Measurements from ENCODE around the gene RANBP9. TPM values are rescaled to one million over a fixed set of nuclear protein-coding genes. Genes with fewer than 3 reads are reported as not detected.

Gene RANBP9
- total RNA-seq, 4 donors from 2014 or later, result 26.2 to 49.5 (median 31.3) TPM

GRCh38 chr6:13716955-13717295 is 5.3 kb upstream of the RANBP9 start:
- Histone ChIP-seq H3K27me3 (no peaks in the 10 kb centered on the region), H3K36me3 (no peaks in the 10 kb centered on the region), H3K4me3 (no peak overlapping the region), H3K9me3 (no peaks in the 10 kb centered on the region), H3K4me1 (peaks cover 0 to 7% (median 0%) of the 10 kb centered on the region in 4 donors), H3K27ac (no peak overlapping the region)
- no peak for TF ChIP-seq POLR2A (IDR thresholded peaks at IDR 0.05)
- TF ChIP-seq CTCF (IDR thresholded peaks at IDR 0.05), result no peak
- DNase-seq, result no peak

- TF ChIP-seq POLR2A (IDR thresholded peaks at IDR 0.05) (no peak), CTCF (IDR thresholded peaks at IDR 0.05) (no peak)
- no peaks in the 10 kb centered on the region for H3K9me3 ChIP-seq
- no peak overlapping the region for H3K27ac ChIP-seq
- no peaks in the 10 kb centered on the region for H3K27me3 ChIP-seq
- H3K4me3 ChIP-seq, result no peak overlapping the region
- no peak for DNase-seq
- peaks cover 0 to 7% (median 0%) of the 10 kb centered on the region in 4 donors for H3K4me1 ChIP-seq
- no peaks in the 10 kb centered on the region for H3K36me3 ChIP-seq
Measured at GRCh38 chr6:13716225-13716954, 4.8 kb upstream of the RANBP9 start.

GRCh38 chr6:13715444-13715883 is 3.8 kb upstream of the RANBP9 start:
- Histone ChIP-seq H3K4me3 (no peak overlapping the region), H3K4me1 (peaks cover 0 to 7% (median 0%) of the 10 kb centered on the region in 4 donors), H3K27ac (no peak overlapping the region), H3K36me3 (no peaks in the 10 kb centered on the region), H3K9me3 (no peaks in the 10 kb centered on the region), H3K27me3 (no peaks in the 10 kb centered on the region)
- TF ChIP-seq POLR2A (IDR thresholded peaks at IDR 0.05) (no peak), CTCF (IDR thresholded peaks at IDR 0.05) (no peak)
- DNase-seq, result no peak

- Histone ChIP-seq H3K4me1 (peaks cover 0 to 13% (median 0%) of the 10 kb centered on the region in 4 donors), H3K4me3 (peak overlapping the region; percentile 75 to 95 (median 82)), H3K27ac (peak overlapping the region; percentile 84 to 98 (median 96)), H3K36me3 (no peaks in the 10 kb centered on the region), H3K9me3 (no peaks in the 10 kb centered on the region), H3K27me3 (no peaks in the 10 kb centered on the region)
- no peak for DNase-seq
- TF ChIP-seq CTCF (IDR thresholded peaks at IDR 0.05), result peak in 1 of 6 experiments; percentile 11
- no peak for TF ChIP-seq POLR2A (IDR thresholded peaks at IDR 0.05)
Measured at GRCh38 chr6:13712599-13712898, 914 bp upstream of the RANBP9 start.

GRCh38 chr6:13711324-13711732 is 307 bp downstream of the RANBP9 start:
- Histone ChIP-seq H3K9me3 (no peaks in the 10 kb centered on the region), H3K36me3 (no peaks in the 10 kb centered on the region), H3K4me3 (peak overlapping the region; percentile 75 to 95 (median 82)), H3K27ac (peak overlapping the region; percentile 84 to 98 (median 96)), H3K4me1 (peaks cover 0 to 13% (median 0%) of the 10 kb centered on the region in 4 donors), H3K27me3 (no peaks in the 10 kb centered on the region)
- peak in 2 of 3 donors; percentile 65 to 85 for DNase-seq
- TF ChIP-seq CTCF (IDR thresholded peaks at IDR 0.05) (peak in 3 of 6 experiments; percentile 4 to 43 (median 30)), POLR2A (IDR thresholded peaks at IDR 0.05) (peak in 1 of 2 donors; percentile 82)
